Lower lobe of right lung (tissue), 2 donors: ENCODE data around the gene GARIN5A. TPM values are rescaled to one million over a fixed set of nuclear protein-coding genes. Genes with fewer than 3 reads are reported as not detected.
"Not testable (repeated sequence)": the region's sequence is repeated elsewhere in the genome, so short reads cannot be mapped to it uniquely, and the experiment has no call there.

ENCODE experiments used
- ATAC-seq, 2 donors: fragments of 200-7000 bp; cut with Tn5 transposase; one replicate each; pipeline ENCODE4 v1.9.1; 2020 to 2022; ENCODE audit warnings: mild to moderate bottlenecking in 2 of 2, moderate library complexity in 2 of 2
- DNase-seq: peaks from one replicate; pipeline ENCODE4 v3.0.0-alpha.2; 2020
- H3K27ac ChIP-seq: fragments of 200-600 bp; one replicate; pipeline ENCODE4 v1.8.0; 2022
- H3K27me3 ChIP-seq: fragments of 200-600 bp; one replicate; pipeline ENCODE4 v1.8.0; 2022; ENCODE audit warnings: low read depth
- H3K36me3 ChIP-seq: fragments of 200-600 bp; one replicate; pipeline ENCODE4 v1.8.0; 2022; ENCODE audit warnings: mild to moderate bottlenecking
- H3K4me1 ChIP-seq: fragments of 200-600 bp; one replicate; pipeline ENCODE4 v1.8.0; 2022
- H3K4me3 ChIP-seq: fragments of 200-600 bp; one replicate; pipeline ENCODE4 v1.8.0; 2022; ENCODE audit warnings: mild to moderate bottlenecking
- H3K9me3 ChIP-seq: fragments of 200-600 bp; one replicate; pipeline ENCODE4 v1.8.0; 2022
- CTCF ChIP-seq: fragments of 200-600 bp; IDR thresholded peaks from one replicate; pipeline ENCODE4 v1.8.0; 2022; ENCODE audit warnings: antibody characterized with exemption, mild to moderate bottlenecking
- intact Hi-C: fragments of 100-400 bp; cut with DNase I; formaldehyde crosslinking; loops from one replicate; pipeline ENCODE4 v1.11.0; 2022
- total RNA-seq: library from RNA; stranded (reverse); fragmentation: NEBNext Ultra II Directional; extraction: Animal tissue kit (Norgen Biotek cat#: 25700); gene quantifications from one replicate; pipeline ENCODE4 v1.2.1, GENCODE V29; 2021
- donor health status: DM: no; HTN: yes; CAD: no; lungs with severe emphysema.

Gene GARIN5A
- total RNA-seq, 1 donor from 2014 or later = 2.2 TPM

- peaks cover 15% of the 10 kb centered on the region for H3K4me1 ChIP-seq
- intact Hi-C loops = no loop called here
- no peaks in the 10 kb centered on the region for H3K9me3 ChIP-seq
- DNase-seq (no peak), ATAC-seq (no peak)
- peaks cover 41% of the 10 kb centered on the region for H3K36me3 ChIP-seq
- no peak overlapping the region for H3K27ac ChIP-seq
- H3K4me3 ChIP-seq = peak overlapping the region; percentile 90
- no peak for TF ChIP-seq CTCF
- no peaks in the 10 kb centered on the region for H3K27me3 ChIP-seq
Observed at GRCh38 chr19:50477751-50478515, 1.3 kb upstream of the GARIN5A start.

- H3K4me3 ChIP-seq = peak overlapping the region; percentile 90
- H3K27me3 ChIP-seq = no peaks in the 10 kb centered on the region
- H3K4me1 ChIP-seq = peaks cover 15% of the 10 kb centered on the region
- no peak for DNase-seq
- H3K9me3 ChIP-seq = no peaks in the 10 kb centered on the region
- H3K36me3 ChIP-seq = peaks cover 32% of the 10 kb centered on the region
- H3K27ac ChIP-seq = peak overlapping the region; percentile 87
- ATAC-seq = no peak
- TF ChIP-seq CTCF = no peak
- intact Hi-C loops = no loop called here
Observed at GRCh38 chr19:50476907-50477238, 225 bp upstream of the GARIN5A start.

GRCh38 chr19:50475736-50476223 is 868 bp downstream of the GARIN5A start:
- H3K36me3 ChIP-seq = peaks cover 21% of the 10 kb centered on the region
- peak; percentile 63 for DNase-seq
- H3K4me3 ChIP-seq = peak overlapping the region; percentile 90
- H3K27ac ChIP-seq = peak overlapping the region; percentile 39
- H3K27me3 ChIP-seq = no peaks in the 10 kb centered on the region
- intact Hi-C loops = no loop called here
- ATAC-seq = no peak
- peaks cover 15% of the 10 kb centered on the region for H3K4me1 ChIP-seq
- no peak for TF ChIP-seq CTCF
- H3K9me3 ChIP-seq = no peaks in the 10 kb centered on the region

- intact Hi-C loops = no loop called here
- Histone ChIP-seq H3K9me3 (no peaks in the 10 kb centered on the region), H3K27me3 (no peaks in the 10 kb centered on the region), H3K36me3 (peaks cover 15% of the 10 kb centered on the region), H3K4me1 (peaks cover 15% of the 10 kb centered on the region), H3K27ac (no peak overlapping the region), H3K4me3 (no peak overlapping the region)
- no peak for TF ChIP-seq CTCF
- no peak for DNase-seq
- no peak for ATAC-seq
Observed at GRCh38 chr19:50475101-50475568, 1.5 kb downstream of the GARIN5A start.

- ATAC-seq, intact Hi-C loops: not testable (repeated sequence)
- peaks cover 15% of the 10 kb centered on the region for H3K4me1 ChIP-seq
Observed at GRCh38 chr19:50473336-50473735, 3.3 kb downstream of the GARIN5A start.

GRCh38 chr19:50468818-50469217 is 7.8 kb downstream of the GARIN5A start:
- Histone ChIP-seq H3K4me1 (no peaks in the 10 kb centered on the region), H3K27me3 (no peaks in the 10 kb centered on the region), H3K27ac (no peak overlapping the region), H3K4me3 (no peak overlapping the region), H3K36me3 (no peaks in the 10 kb centered on the region), H3K9me3 (no peaks in the 10 kb centered on the region)
- ATAC-seq (no peak), DNase-seq (no peak)
- TF ChIP-seq CTCF = no peak
- intact Hi-C loops = no loop called here

More at GRCh38 chr19:50473336-50473735, 3.3 kb downstream of the GARIN5A start:
- H3K4me3 ChIP-seq, H3K9me3 ChIP-seq, H3K27me3 ChIP-seq, H3K27ac ChIP-seq, H3K36me3 ChIP-seq, DNase-seq: not testable (repeated sequence)
